K562 (cell line): Measurements from ENCODE around the gene EFCAB5.

Experiments
- EP300 ChIP-seq: IDR thresholded peaks from 2 replicates; pipeline ENCODE4 v1.6.1; 2012; ENCODE audit warnings: low read length, improper control_type of control experiment
- ESRRA ChIP-seq: fragments of 450-650 bp; IDR thresholded peaks from 2 replicates; pipeline ENCODE4 v1.6.1; 2014; ENCODE audit warnings: low read depth, mild to moderate bottlenecking, moderate library complexity, borderline replicate concordance
- KDM1A ChIP-seq, 2 experiments: fragments of 450-650 bp; IDR thresholded peaks; 2 replicates each; pipeline ENCODE4 v1.6.1; 2016; ENCODE audit warnings: mild to moderate bottlenecking in 2 of 2
- POLR2A ChIP-seq: fragments of 450-650 bp; conservative IDR thresholded peaks from 2 replicates; pipeline ENCODE4 v1.6.1; 2016
- TARDBP ChIP-seq: fragments of 450-650 bp; IDR thresholded peaks from 2 replicates; pipeline ENCODE4 v1.6.1; 2016
- TCF3 ChIP-seq: sonication (generic); formaldehyde crosslinking; IDR thresholded peaks from 2 replicates; pipeline ENCODE4 v1.4.0; 2020; ENCODE audit warnings: mild to moderate bottlenecking, missing genetic modification reagents
- ZFP1 ChIP-seq: fragments of 450-650 bp; formaldehyde crosslinking; IDR thresholded peaks from 2 replicates; pipeline ENCODE4 v1.4.0; 2020; ENCODE audit warnings: mild to moderate bottlenecking, mixed read lengths
- TF ChIP-seq, protein P1 (sequence below), 3 experiments: IDR thresholded peaks in 2 of 3; conservative IDR thresholded peaks in 1 of 3; 2 replicates each; pipeline ENCODE4 v1.5.1; 2011 to 2012; ENCODE audit warnings: low read length in 3 of 3, mild to moderate bottlenecking in 3 of 3, control low read depth in 2 of 3, improper control_type of control experiment in 1 of 3, inconsistent platforms in 1 of 3, low read depth in 1 of 3, mixed read lengths in 1 of 3, moderate library complexity in 1 of 3; ENCODE audit not compliant: insufficient read depth in 2 of 3
- TF ChIP-seq, protein P2 (sequence below): fragments of 250-450 bp; sonication (Bioruptor Pico); IDR thresholded peaks from 2 replicates; pipeline ENCODE4 v1.5.0; 2021; ENCODE audit warnings: mild to moderate bottlenecking, borderline replicate concordance

DNA sequence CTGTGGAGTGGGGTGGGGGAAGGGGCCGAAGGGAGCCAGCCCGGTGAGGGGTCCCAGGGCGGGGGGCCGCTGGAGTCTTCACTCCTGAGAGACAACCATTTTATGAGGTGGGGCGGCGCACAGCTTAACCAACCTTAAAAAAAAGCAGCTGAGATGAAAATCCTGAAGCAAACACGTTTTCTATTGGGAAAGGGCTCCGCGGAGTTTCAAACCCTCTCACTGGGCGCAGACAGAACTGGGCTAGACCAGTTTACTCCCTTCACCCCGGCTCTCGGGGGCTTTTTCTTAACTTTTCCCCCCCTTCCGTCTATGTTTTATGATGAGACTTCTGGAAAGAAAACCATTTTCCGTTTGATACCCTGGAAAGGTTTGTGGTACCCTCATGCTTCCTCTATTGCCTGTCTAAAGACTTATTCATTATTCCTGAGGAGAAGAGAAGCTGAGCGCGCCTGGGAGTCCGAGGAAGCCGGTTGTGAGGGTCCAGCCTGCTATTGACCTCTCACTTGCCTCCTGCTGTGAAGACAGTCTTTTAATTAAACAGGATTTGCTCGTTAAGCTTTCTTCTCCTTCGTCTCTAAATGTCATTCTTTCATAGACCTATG lies 10.9 kb upstream of the EFCAB5 start:
- TF ChIP-seq ZFP1 (no peak), TCF3 (CRISPR knock-in tag) (no peak), POLR2A (no peak), EP300 (no peak), TARDBP (no peak), KDM1A (IDR thresholded peaks at IDR 0.05) (no peak), ESRRA (no peak)
- TF ChIP-seq, protein P1, sequence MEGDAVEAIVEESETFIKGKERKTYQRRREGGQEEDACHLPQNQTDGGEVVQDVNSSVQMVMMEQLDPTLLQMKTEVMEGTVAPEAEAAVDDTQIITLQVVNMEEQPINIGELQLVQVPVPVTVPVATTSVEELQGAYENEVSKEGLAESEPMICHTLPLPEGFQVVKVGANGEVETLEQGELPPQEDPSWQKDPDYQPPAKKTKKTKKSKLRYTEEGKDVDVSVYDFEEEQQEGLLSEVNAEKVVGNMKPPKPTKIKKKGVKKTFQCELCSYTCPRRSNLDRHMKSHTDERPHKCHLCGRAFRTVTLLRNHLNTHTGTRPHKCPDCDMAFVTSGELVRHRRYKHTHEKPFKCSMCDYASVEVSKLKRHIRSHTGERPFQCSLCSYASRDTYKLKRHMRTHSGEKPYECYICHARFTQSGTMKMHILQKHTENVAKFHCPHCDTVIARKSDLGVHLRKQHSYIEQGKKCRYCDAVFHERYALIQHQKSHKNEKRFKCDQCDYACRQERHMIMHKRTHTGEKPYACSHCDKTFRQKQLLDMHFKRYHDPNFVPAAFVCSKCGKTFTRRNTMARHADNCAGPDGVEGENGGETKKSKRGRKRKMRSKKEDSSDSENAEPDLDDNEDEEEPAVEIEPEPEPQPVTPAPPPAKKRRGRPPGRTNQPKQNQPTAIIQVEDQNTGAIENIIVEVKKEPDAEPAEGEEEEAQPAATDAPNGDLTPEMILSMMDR (IDR thresholded peaks at IDR 0.05 in 2 of 3, conservative IDR thresholded peaks at IDR 0.05 in 1 of 3; ENCODE audit: insufficient read depth in 2 of 3, low read depth in 1 of 3, low read length in 3 of 3) = no peak
- TF ChIP-seq, protein P2, sequence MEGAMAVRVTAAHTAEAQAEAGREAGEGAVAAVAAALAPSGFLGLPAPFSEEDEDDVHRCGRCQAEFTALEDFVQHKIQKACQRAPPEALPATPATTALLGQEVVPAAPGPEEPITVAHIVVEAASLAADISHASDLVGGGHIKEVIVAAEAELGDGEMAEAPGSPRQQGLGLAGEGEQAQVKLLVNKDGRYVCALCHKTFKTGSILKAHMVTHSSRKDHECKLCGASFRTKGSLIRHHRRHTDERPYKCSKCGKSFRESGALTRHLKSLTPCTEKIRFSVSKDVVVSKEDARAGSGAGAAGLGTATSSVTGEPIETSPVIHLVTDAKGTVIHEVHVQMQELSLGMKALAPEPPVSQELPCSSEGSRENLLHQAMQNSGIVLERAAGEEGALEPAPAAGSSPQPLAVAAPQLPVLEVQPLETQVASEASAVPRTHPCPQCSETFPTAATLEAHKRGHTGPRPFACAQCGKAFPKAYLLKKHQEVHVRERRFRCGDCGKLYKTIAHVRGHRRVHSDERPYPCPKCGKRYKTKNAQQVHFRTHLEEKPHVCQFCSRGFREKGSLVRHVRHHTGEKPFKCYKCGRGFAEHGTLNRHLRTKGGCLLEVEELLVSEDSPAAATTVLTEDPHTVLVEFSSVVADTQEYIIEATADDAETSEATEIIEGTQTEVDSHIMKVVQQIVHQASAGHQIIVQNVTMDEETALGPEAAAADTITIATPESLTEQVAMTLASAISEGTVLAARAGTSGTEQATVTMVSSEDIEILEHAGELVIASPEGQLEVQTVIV (CRISPR knock-in tag) = no peak
